Thoracic aorta (tissue), 2 donors: Measurements from ENCODE around the gene CFAP92. TPM values are rescaled to one million over a fixed set of nuclear protein-coding genes. Genes with fewer than 3 reads are reported as not detected.

Experiments
- ATAC-seq: fragments of 150-250 bp; one replicate; pipeline ENCODE4 v1.8.0; 2017; ENCODE audit warnings: low read depth; ENCODE audit not compliant: insufficient number of reproducible peaks, low FRiP score
- DNase-seq: peaks from one replicate; pipeline ENCODE4 v3.0.0-alpha.2; 2020; ENCODE audit warnings: low spot score
- H3K27ac ChIP-seq, 2 donors: fragments of 200-600 bp; sonication (generic); 1 replicate in 1 of 2; 2 replicates in 1 of 2; pipeline ENCODE4 v1.5.1; 2016; ENCODE audit warnings: mild to moderate bottlenecking in 2 of 2, moderate library complexity in 2 of 2
- H3K27me3 ChIP-seq: fragments of 200-600 bp; sonication (generic); replicated peaks from 2 replicates; pipeline ENCODE4 v1.6.0; 2016; ENCODE audit warnings: mild to moderate bottlenecking; ENCODE audit not compliant: insufficient read depth
- H3K36me3 ChIP-seq: fragments of 200-600 bp; sonication (generic); one replicate; pipeline ENCODE4 v1.5.1; 2016
- H3K4me1 ChIP-seq, 2 donors: fragments of 200-600 bp; sonication (generic); 1 replicate in 1 of 2; 2 replicates in 1 of 2; pipeline versions ENCODE4 v1.5.1 to v1.6.0; 2016; ENCODE audit warnings: low read depth in 2 of 2, mild to moderate bottlenecking in 1 of 2; ENCODE audit not compliant: control insufficient read depth in 1 of 2
- H3K4me3 ChIP-seq: fragments of 200-600 bp; sonication (generic); 2 replicates; pipeline ENCODE4 v1.5.1; 2016; ENCODE audit warnings: mild to moderate bottlenecking
- H3K9me3 ChIP-seq: fragments of 200-600 bp; sonication (generic); 2 replicates; pipeline ENCODE4 v1.5.1; 2016
- CTCF ChIP-seq: fragments of 200-600 bp; sonication (generic); IDR thresholded peaks from one replicate; pipeline ENCODE4 v1.5.1; 2019; ENCODE audit warnings: antibody characterized with exemption
- total RNA-seq, 2 donors: library from RNA; depleted of rRNA; stranded (reverse); fragments of >200 nt; gene quantifications; one replicate each; pipeline versions ENCODE4 v1.1.0 to v1.2.3, GENCODE V29; 2016

The CFAP92 gene
- total RNA-seq, 2 donors from 2014 or later: 0.68 TPM; not detected in 1

GRCh38 chr3:128994581-128995546 is 988 bp upstream of the CFAP92 start:
- ATAC-seq (no peak), DNase-seq (no peak)
- Histone ChIP-seq H3K4me3 (peak overlapping the region; percentile 69), H3K27ac (no peak overlapping the region), H3K4me1 (peaks cover 5 to 16% of the 10 kb centered on the region in 2 donors), H3K9me3 (no peaks in the 10 kb centered on the region), H3K27me3 (no peaks in the 10 kb centered on the region), H3K36me3 (no peaks in the 10 kb centered on the region)
- TF ChIP-seq CTCF: no peak

- Histone ChIP-seq H3K4me1 (peaks cover 5 to 16% of the 10 kb centered on the region in 2 donors), H3K36me3 (no peaks in the 10 kb centered on the region), H3K27ac (no peak overlapping the region), H3K4me3 (peak overlapping the region; percentile 69), H3K27me3 (no peaks in the 10 kb centered on the region), H3K9me3 (no peaks in the 10 kb centered on the region)
- ATAC-seq: peak; percentile 66
- no peak for TF ChIP-seq CTCF
- DNase-seq: no peak
Observed at GRCh38 chr3:128994173-128994512, 267 bp upstream of the CFAP92 start.

- DNase-seq: no peak
- no peaks in the 10 kb centered on the region for H3K9me3 ChIP-seq
- no peak overlapping the region for H3K27ac ChIP-seq
- H3K4me3 ChIP-seq: peak overlapping the region; percentile 69
- ATAC-seq: no peak
- H3K27me3 ChIP-seq: no peaks in the 10 kb centered on the region
- H3K4me1 ChIP-seq: peaks cover 5 to 16% of the 10 kb centered on the region in 2 donors
- no peaks in the 10 kb centered on the region for H3K36me3 ChIP-seq
- no peak for TF ChIP-seq CTCF
Observed at GRCh38 chr3:128992926-128993460, 883 bp downstream of the CFAP92 start.

DNA sequence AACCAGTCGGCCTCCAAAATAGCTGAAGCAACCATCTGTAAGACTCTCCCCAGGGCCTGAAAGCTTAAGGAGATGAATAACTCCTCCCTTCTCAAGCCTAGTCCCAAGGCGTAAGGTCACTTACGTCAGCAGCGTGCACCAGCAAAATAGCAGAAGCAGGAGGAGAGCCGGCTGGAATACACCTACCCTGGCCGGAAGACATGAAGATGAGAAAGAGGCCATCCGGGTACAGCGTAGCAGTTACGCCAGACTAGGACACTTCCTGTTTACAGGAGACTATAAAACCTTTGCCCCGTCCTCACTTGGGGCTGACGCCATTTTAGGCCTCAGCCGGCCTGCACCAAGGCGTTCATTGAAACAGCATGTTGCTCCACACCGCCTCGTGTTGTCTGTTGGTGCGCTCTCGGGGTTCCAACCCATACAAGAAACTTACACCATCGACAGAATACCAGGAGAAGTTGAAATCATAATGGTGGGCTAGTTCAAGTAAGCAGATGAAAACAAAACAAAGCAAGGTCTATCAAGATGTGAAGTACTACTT is 2.5 kb downstream of the CFAP92 start:
- ATAC-seq (no peak), DNase-seq (no peak)
- Histone ChIP-seq H3K4me3 (no peak overlapping the region), H3K27ac (no peak overlapping the region), H3K9me3 (no peaks in the 10 kb centered on the region), H3K36me3 (no peaks in the 10 kb centered on the region), H3K27me3 (no peaks in the 10 kb centered on the region), H3K4me1 (peaks cover 5 to 16% of the 10 kb centered on the region in 2 donors)
- no peak for TF ChIP-seq CTCF

DNA sequence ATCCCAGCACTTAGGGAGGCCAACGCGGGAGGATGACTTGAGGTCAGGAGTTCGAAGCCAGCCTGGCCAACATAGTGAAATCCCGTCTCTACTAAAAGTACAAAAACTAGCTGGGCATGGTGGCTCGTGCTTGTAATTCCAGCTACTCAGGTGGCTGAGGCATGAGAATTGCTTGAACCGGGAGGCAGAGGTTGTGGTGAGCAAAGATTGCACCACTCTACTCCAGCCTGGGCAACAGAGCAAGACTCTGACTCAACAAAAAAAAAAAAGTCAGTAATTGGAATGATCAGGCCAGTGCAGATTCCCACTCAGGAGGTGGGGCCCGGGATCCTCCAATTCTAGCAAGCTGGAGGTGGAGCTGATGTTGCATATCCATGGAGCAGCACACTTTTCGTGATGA is 5.6 kb downstream of the CFAP92 start:
- no peak for TF ChIP-seq CTCF
- ATAC-seq (no peak), DNase-seq (no peak)
- peaks cover under 1 to 4% of the 10 kb centered on the region in 2 donors for H3K4me1 ChIP-seq
- H3K9me3 ChIP-seq: no peaks in the 10 kb centered on the region
- H3K36me3 ChIP-seq: no peaks in the 10 kb centered on the region
- no peak overlapping the region for H3K27ac ChIP-seq
- no peaks in the 10 kb centered on the region for H3K27me3 ChIP-seq
- H3K4me3 ChIP-seq: no peak overlapping the region
